Endothelial cell of umbilical vein (primary cell): ENCODE results near the gene HYAL3. TPM values are rescaled to one million over a fixed set of nuclear protein-coding genes. Genes with fewer than 3 reads are reported as not detected.

ENCODE experiments used
- BruUV-seq: library from RNA; stranded (reverse); fragments of 400-500 nt; replicated peaks from 2 replicates; lab custom pipeline; 2021; lab: Mats Ljungman, UMichigan
- CTCF ChIA-PET: fragments of 300-600, 350-600 bp; sonication (Branson Sonifier 250); formaldehyde crosslinking; loops from one replicate; lab custom pipeline; 2021; ENCODE audit warnings: antibody characterized with exemption, inconsistent platforms; lab: Charles Lee
- POLR2A ChIA-PET: fragments of 300-600, 350-600 bp; sonication (Branson Sonifier 250); formaldehyde crosslinking; loops from one replicate; lab custom pipeline; 2021; ENCODE audit warnings: antibody characterized with exemption, inconsistent platforms; lab: Charles Lee
- DNase-seq: peaks from one replicate; pipeline ENCODE4 v3.0.0-alpha.2; 2011; ENCODE audit warnings: low read depth, low spot score
- FAIRE-seq: peaks from 2 replicates; lab custom pipeline; 2011; peaks lifted over from hg19 to GRCh38; lab: Jason Lieb, UNC
- H2AFZ ChIP-seq: 2 replicates; pipeline ENCODE4 v1.6.0; 2012; ENCODE audit warnings: low read depth, low read length, control low read depth, inconsistent platforms
- H3K27ac ChIP-seq: 2 replicates; pipeline ENCODE4 v1.5.1; 2011; ENCODE audit warnings: low read depth, mild to moderate bottlenecking, control low read depth, low read length, moderate library complexity; ENCODE audit not compliant: insufficient read depth
- H3K27me3 ChIP-seq, 2 experiments: 2 replicates each; pipeline versions ENCODE4 v1.6.0 to v1.6.1; 2011; ENCODE audit warnings: low read length in 2 of 2, mixed read lengths in 1 of 2; ENCODE audit not compliant: control insufficient read depth in 2 of 2, insufficient read depth in 2 of 2
- H3K36me3 ChIP-seq, 2 experiments: 2 replicates in 1 of 2; 3 replicates in 1 of 2; pipeline ENCODE4 v1.5.1; 2011; ENCODE audit warnings: low read length in 2 of 2, mild to moderate bottlenecking in 1 of 2, moderate library complexity in 1 of 2; ENCODE audit not compliant: control insufficient read depth in 2 of 2, insufficient read depth in 2 of 2; ENCODE audit errors: extremely low read depth in 1 of 2
- H3K4me1 ChIP-seq: 3 replicates; pipeline ENCODE4 v1.5.1; 2011; ENCODE audit warnings: mild to moderate bottlenecking, low read length; ENCODE audit not compliant: control insufficient read depth, insufficient read depth; ENCODE audit errors: extremely low read depth
- H3K4me2 ChIP-seq: 2 replicates; pipeline ENCODE4 v1.6.1; 2011; ENCODE audit warnings: low read length, control low read depth, mixed read lengths; ENCODE audit not compliant: insufficient read depth
- H3K4me3 ChIP-seq, 3 experiments: fragments of 200-600 bp in 1 of 3; sonication (generic), shearing (Covaris generic) in 1 of 3; replicated peaks in 1 of 3; 2 replicates each; pipeline ENCODE4 v1.5.1; 2011 to 2016; ENCODE audit warnings: control low read depth in 3 of 3, low read length in 3 of 3, mild to moderate bottlenecking in 2 of 3, inconsistent platforms in 1 of 3, low read depth in 1 of 3, moderate library complexity in 1 of 3; ENCODE audit not compliant: insufficient read depth in 1 of 3
- H3K79me2 ChIP-seq: 2 replicates; pipeline ENCODE4 v1.6.0; 2012; ENCODE audit warnings: low read length, inconsistent platforms; ENCODE audit not compliant: control insufficient read depth, insufficient read depth
- H3K9ac ChIP-seq: replicated peaks from 2 replicates; pipeline ENCODE3; 2011; ENCODE audit warnings: low read length, control low read depth; ENCODE audit not compliant: insufficient read depth; ENCODE audit errors: extremely low read depth
- H3K9me1 ChIP-seq: replicated peaks from 3 replicates; pipeline ENCODE4 v1.6.0; 2011; ENCODE audit warnings: mild to moderate bottlenecking, low read length; ENCODE audit not compliant: control insufficient read depth, insufficient read depth; ENCODE audit errors: extremely low read depth
- H3K9me3 ChIP-seq: replicated peaks from 2 replicates; pipeline ENCODE4 v1.5.1; 2012; ENCODE audit warnings: low read length, inconsistent platforms; ENCODE audit not compliant: control insufficient read depth, insufficient read depth
- H4K20me1 ChIP-seq: replicated peaks from 2 replicates; pipeline ENCODE3; 2011; ENCODE audit warnings: mild to moderate bottlenecking, low read length; ENCODE audit not compliant: control insufficient read depth, insufficient read depth; ENCODE audit errors: extremely low read depth
- EZH2 ChIP-seq: IDR thresholded peaks from 2 replicates; pipeline ENCODE4 v1.6.1; 2012; ENCODE audit warnings: borderline replicate concordance, low read depth, mild to moderate bottlenecking, moderate library complexity, low read length, inconsistent platforms; ENCODE audit not compliant: severe bottlenecking
- JUN ChIP-seq: IDR thresholded peaks from 2 replicates; pipeline ENCODE4 v1.6.1; 2011; ENCODE audit warnings: borderline replicate concordance, low read depth; ENCODE audit not compliant: insufficient read length, insufficient read depth
- MAX ChIP-seq: IDR thresholded peaks from 2 replicates; pipeline ENCODE4 v1.6.1; 2011; ENCODE audit not compliant: insufficient read depth, insufficient read length
- MYC ChIP-seq: IDR thresholded peaks from one replicate; pipeline ENCODE4 v1.6.1; 2011; ENCODE audit warnings: mild to moderate bottlenecking, low read depth, low read length
- POLR2A ChIP-seq: IDR thresholded peaks from 2 replicates; pipeline ENCODE4 v1.6.1; 2012; ENCODE audit warnings: low read depth, mild to moderate bottlenecking, control low read depth, low read length
- POLR2AphosphoS5 ChIP-seq: IDR thresholded peaks from 2 replicates; pipeline ENCODE4 v1.6.1; 2012; ENCODE audit warnings: low read depth, mild to moderate bottlenecking, control low read depth, low read length, moderate library complexity; ENCODE audit not compliant: insufficient read depth
- dilution Hi-C: fragments of 300-500 bp; cut with MboI; formaldehyde crosslinking; loops from one replicate; pipeline ENCODE4 v1.15.0; 2019; ENCODE audit warnings: low sequenced_read_pairs; ENCODE audit not compliant: extremely low pct_ligation_motif_present
- intact Hi-C: fragments of 100-400 bp; cut with micrococcal nuclease; formaldehyde crosslinking; loops from one replicate; pipeline ENCODE4 v1.10.0; 2022
- polyA plus RNA-seq, 4 experiments: library from polyadenylated mRNA; depleted of rRNA in 3 of 4; stranded (reverse) in 3 of 4; unstranded in 1 of 4; fragments of >200 nt; gene quantifications; 2 replicates each; pipeline versions ENCODE4 v1.2.1 to v1.2.3, GENCODE V29; 2011 to 2012; ENCODE audit warnings: missing spikeins in 1 of 4
- total RNA-seq: library from RNA; stranded (reverse); gene quantifications from 2 replicates; pipeline ENCODE4 v1.2.3, GENCODE V29; 2021

Gene HYAL3
- total and polyA plus RNA-seq, 2 donors (not counting 3 experiments of a cell fraction or from before 2014, with no cell fraction given), result 4.8 to 11.5 TPM

DNA sequence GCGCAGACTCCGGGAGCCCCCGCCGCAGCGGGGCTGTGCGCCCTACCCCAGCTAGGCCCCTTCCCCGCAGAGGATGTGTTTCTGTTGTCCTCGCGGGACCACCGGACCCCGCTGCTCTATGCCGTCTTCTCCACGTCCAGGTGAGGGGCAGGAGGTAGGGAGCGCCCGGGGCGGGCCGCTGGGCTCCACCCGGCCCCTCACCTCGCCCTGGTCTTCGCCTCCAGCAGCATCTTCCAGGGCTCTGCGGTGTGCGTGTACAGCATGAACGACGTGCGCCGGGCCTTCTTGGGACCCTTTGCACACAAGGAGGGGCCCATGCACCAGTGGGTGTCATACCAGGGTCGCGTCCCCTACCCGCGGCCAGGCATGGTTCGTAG, 25.5 kb downstream of the HYAL3 start:
- FAIRE-seq, result no peak
- H3K4me1 ChIP-seq, result peaks cover 2% of the 10 kb centered on the region
- peaks cover 18 to 24% of the 10 kb centered on the region in 2 experiments for H3K27me3 ChIP-seq
- dilution Hi-C loops, result no loop called here
- no peaks in the 10 kb centered on the region for H3K9me1 ChIP-seq
- no peak overlapping the region for H3K4me2 ChIP-seq
- no peaks in the 10 kb centered on the region for H3K79me2 ChIP-seq
- H3K4me3 ChIP-seq, result no peak overlapping the region
- H4K20me1 ChIP-seq, result no peaks in the 10 kb centered on the region
- intact Hi-C loops, result loop anchor here (1.0 kb wide), 5 partner anchors 13 to 79 kb away; no protein-coding TSS in a partner anchor
- POLR2A ChIA-PET, result no interaction called here
- no peak overlapping the region for H3K9ac ChIP-seq
- no peak overlapping the region for H2AFZ ChIP-seq
- DNase-seq, result no peak
- no peaks in the 10 kb centered on the region for H3K36me3 ChIP-seq
- no peak overlapping the region for H3K27ac ChIP-seq
- no peaks in the 10 kb centered on the region for H3K9me3 ChIP-seq
- CTCF ChIA-PET, result interaction anchor here (1.1 to 4.9 kb wide), 4 partner anchors 47 to 110 kb away, joined by 3 to 53 read pairs (median 30); partner anchors contain the start of gene HYAL2
- no TSS peak for BruUV-seq
- TF ChIP-seq JUN (no peak), EZH2 (peak; percentile 38), MAX (no peak), POLR2A (no peak), MYC (no peak), POLR2AphosphoS5 (no peak)
